GM23338 (cell line): Measurements from ENCODE around the gene AK4. TPM values are rescaled to one million over a fixed set of nuclear protein-coding genes. Genes with fewer than 3 reads are reported as not detected.

Source experiments
- ATAC-seq: fragments of 200-7000 bp; cut with Tn5 transposase; 3 replicates; pipeline ENCODE4 v1.9.1; 2020
- DNase-seq: peaks from one replicate; pipeline ENCODE4 v3.0.0-alpha.2; 2015; ENCODE audit warnings: low spot score
- H2AFZ ChIP-seq: fragments of 200-600 bp; sonication (generic); 2 replicates; pipeline ENCODE4 v1.8.0; 2016; ENCODE audit warnings: antibody characterized with exemption, mild to moderate bottlenecking, moderate library complexity
- H3F3A ChIP-seq: fragments of 200-600 bp; sonication (generic); replicated peaks from 2 replicates; pipeline ENCODE4 v1.8.0; 2017; ENCODE audit warnings: antibody characterized with exemption, mixed run types, low read depth
- H3K27ac ChIP-seq: fragments of 200-600 bp; sonication (generic); 2 replicates; pipeline ENCODE4 v1.6.1; 2016; ENCODE audit warnings: low read depth
- H3K27me3 ChIP-seq: fragments of 200-600 bp; sonication (generic); 2 replicates; pipeline ENCODE4 v1.8.0; 2016; ENCODE audit warnings: mild to moderate bottlenecking, mixed run types, moderate library complexity; ENCODE audit not compliant: insufficient read depth
- H3K36me3 ChIP-seq: fragments of 200-600 bp; sonication (generic); 2 replicates; pipeline ENCODE4 v1.8.0; 2016; ENCODE audit warnings: mild to moderate bottlenecking; ENCODE audit not compliant: insufficient read depth
- H3K4me1 ChIP-seq: fragments of 200-600 bp; sonication (generic); 2 replicates; pipeline ENCODE4 v1.8.0; 2016; ENCODE audit warnings: mild to moderate bottlenecking, moderate library complexity; ENCODE audit not compliant: insufficient read depth
- H3K4me2 ChIP-seq: fragments of 200-600 bp; sonication (generic); 2 replicates; pipeline ENCODE4 v1.7.1; 2017; ENCODE audit warnings: mixed run types
- H3K4me3 ChIP-seq: fragments of 200-600 bp; sonication (generic); 2 replicates; pipeline ENCODE4 v1.6.1; 2016; ENCODE audit warnings: mixed run types
- H3K79me2 ChIP-seq: fragments of 200-600 bp; sonication (generic); replicated peaks from 2 replicates; pipeline ENCODE4 v1.8.0; 2017; ENCODE audit warnings: mild to moderate bottlenecking; ENCODE audit not compliant: insufficient read depth
- H3K9me2 ChIP-seq: fragments of 200-600 bp; sonication (generic); 2 replicates; pipeline ENCODE4 v1.8.0; 2017; ENCODE audit not compliant: insufficient read depth
- H4K20me1 ChIP-seq: fragments of 200-600 bp; sonication (generic); replicated peaks from 2 replicates; pipeline ENCODE4 v1.8.0; 2017; ENCODE audit warnings: mild to moderate bottlenecking; ENCODE audit not compliant: insufficient read depth
- H3K27ac Mint-ChIP-seq: 2 replicates; pipeline ENCODE4 v1.8.0; 2020; ENCODE audit warnings: inconsistent platforms, mild to moderate bottlenecking, moderate library complexity, mixed read lengths
- H3K27me3 Mint-ChIP-seq: 3 replicates; pipeline ENCODE4 v1.8.0; 2022; ENCODE audit warnings: low read depth, mild to moderate bottlenecking, moderate library complexity, mixed read lengths, inconsistent platforms; ENCODE audit not compliant: insufficient read depth, poor library complexity
- H3K36me3 Mint-ChIP-seq: 3 replicates; pipeline ENCODE4 v1.8.0; 2021; ENCODE audit warnings: low read depth, mild to moderate bottlenecking, inconsistent platforms, moderate library complexity, mixed read lengths
- H3K4me1 Mint-ChIP-seq: 3 replicates; pipeline ENCODE4 v1.8.0; 2020; ENCODE audit warnings: mild to moderate bottlenecking, inconsistent platforms, mixed read lengths
- H3K4me3 Mint-ChIP-seq: 3 replicates; pipeline ENCODE4 v1.8.0; 2021; ENCODE audit warnings: moderate library complexity, mild to moderate bottlenecking, inconsistent platforms, mixed read lengths
- H3K9me3 Mint-ChIP-seq: 3 replicates; pipeline ENCODE4 v1.8.0; 2020; ENCODE audit warnings: moderate library complexity, mild to moderate bottlenecking, inconsistent platforms, mixed read lengths
- CREB1 ChIP-seq: fragments of 250-450 bp; sonication (Bioruptor Pico); IDR thresholded peaks from 2 replicates; pipeline ENCODE4 v1.5.0; 2020; ENCODE audit warnings: low read depth, mild to moderate bottlenecking, moderate library complexity
- JUNB ChIP-seq: IDR thresholded peaks from one replicate; pipeline ENCODE4 v1.6.1; 2016; ENCODE audit warnings: antibody characterized with exemption; ENCODE audit not compliant: unreplicated experiment
- NANOG ChIP-seq: IDR thresholded peaks from 2 replicates; pipeline ENCODE4 v1.6.1; 2016; ENCODE audit warnings: antibody characterized with exemption, borderline replicate concordance
- REST ChIP-seq: IDR thresholded peaks from one replicate; pipeline ENCODE4 v1.6.1; 2018; ENCODE audit warnings: antibody characterized with exemption; ENCODE audit not compliant: unreplicated experiment
- STAT1 ChIP-seq: IDR thresholded peaks from one replicate; pipeline ENCODE4 v1.6.1; 2016; ENCODE audit warnings: antibody characterized with exemption; ENCODE audit not compliant: unreplicated experiment
- ZNF114 ChIP-seq: fragments of 250-450 bp; sonication (Bioruptor Pico); IDR thresholded peaks from 2 replicates; pipeline ENCODE4 v1.5.0; 2020; ENCODE audit warnings: mild to moderate bottlenecking, moderate library complexity
- ZNF462 ChIP-seq: fragments of 250-450 bp; sonication (Bioruptor Pico); IDR thresholded peaks from 2 replicates; pipeline ENCODE4 v1.5.0; 2020; ENCODE audit warnings: mild to moderate bottlenecking, moderate library complexity
- polyA plus RNA-seq: library from polyadenylated mRNA; unstranded; fragments of >200 nt; fragmentation: Nextera tagmentation; extraction: Ambion mirVana; gene quantifications from 2 replicates; pipeline ENCODE4 v1.2.1, GENCODE V29; 2016
- total RNA-seq: library from RNA; depleted of rRNA; stranded (reverse); fragments of >200 nt; shearing (Covaris generic); gene quantifications from 2 replicates; pipeline ENCODE4 v1.2.3, GENCODE V29; 2014
- TF ChIP-seq, protein P1 (sequence below): IDR thresholded peaks from 2 replicates; pipeline ENCODE4 v1.6.1; 2016; ENCODE audit warnings: antibody characterized with exemption
- TF ChIP-seq, protein P2 (sequence below), 2 experiments: fragments of 200-600 bp in 1 of 2; sonication (generic) in 1 of 2; conservative IDR thresholded peaks; 2 replicates each; pipeline versions ENCODE4 v1.5.1 to v1.6.1; 2016 to 2017; ENCODE audit warnings: antibody characterized with exemption in 2 of 2, low read depth in 2 of 2, mild to moderate bottlenecking in 2 of 2, moderate library complexity in 1 of 2

Gene AK4
- total and polyA plus RNA-seq, 2 experiments from 2014 or later = 123 to 127 TPM

GRCh38 chr1:65104854-65105534 is 43.0 kb upstream of the AK4 start (continued):
- TF ChIP-seq REST (no peak), STAT1 (no peak)
- TF ChIP-seq, protein P1, sequence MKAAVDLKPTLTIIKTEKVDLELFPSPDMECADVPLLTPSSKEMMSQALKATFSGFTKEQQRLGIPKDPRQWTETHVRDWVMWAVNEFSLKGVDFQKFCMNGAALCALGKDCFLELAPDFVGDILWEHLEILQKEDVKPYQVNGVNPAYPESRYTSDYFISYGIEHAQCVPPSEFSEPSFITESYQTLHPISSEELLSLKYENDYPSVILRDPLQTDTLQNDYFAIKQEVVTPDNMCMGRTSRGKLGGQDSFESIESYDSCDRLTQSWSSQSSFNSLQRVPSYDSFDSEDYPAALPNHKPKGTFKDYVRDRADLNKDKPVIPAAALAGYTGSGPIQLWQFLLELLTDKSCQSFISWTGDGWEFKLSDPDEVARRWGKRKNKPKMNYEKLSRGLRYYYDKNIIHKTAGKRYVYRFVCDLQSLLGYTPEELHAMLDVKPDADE = no peak

DNA sequence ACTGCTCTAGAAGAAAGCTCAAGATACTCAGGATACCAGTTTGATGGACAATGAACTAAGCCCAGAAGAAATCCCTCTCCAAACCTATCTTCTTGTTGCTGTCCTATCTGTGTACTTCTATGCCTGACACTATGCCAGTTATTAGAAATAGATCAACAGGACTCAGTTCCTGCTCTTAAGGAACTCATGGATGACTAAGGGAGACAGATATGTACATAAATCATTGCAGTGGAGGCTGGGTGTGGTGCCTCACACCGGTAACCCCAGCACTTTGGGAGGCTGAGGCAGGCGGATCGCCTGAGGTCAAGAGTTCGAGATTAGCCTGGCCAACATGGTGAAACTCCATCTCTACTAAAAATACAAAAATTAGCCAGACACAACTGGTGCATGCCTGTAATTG is 42.4 kb upstream of the AK4 start:
- DNase-seq (no peak), ATAC-seq (no peak)
- Mint-ChIP-seq H3K4me3 (no peak overlapping the region), H3K27me3 (peaks cover 7% of the 10 kb centered on the region), H3K4me1 (no peaks in the 10 kb centered on the region), H3K36me3 (no peaks in the 10 kb centered on the region), H3K9me3 (no peaks in the 10 kb centered on the region), H3K27ac (no peak overlapping the region)
- no peaks in the 10 kb centered on the region for H3K36me3 ChIP-seq
- H3K27me3 ChIP-seq = no peaks in the 10 kb centered on the region
- no peak overlapping the region for H3K4me2 ChIP-seq
- no peaks in the 10 kb centered on the region for H3K4me1 ChIP-seq
- no peak overlapping the region for H3K27ac ChIP-seq
- no peaks in the 10 kb centered on the region for H4K20me1 ChIP-seq
- H3F3A ChIP-seq = no peaks in the 10 kb centered on the region
- H3K79me2 ChIP-seq = no peaks in the 10 kb centered on the region
- H3K4me3 ChIP-seq = no peak overlapping the region
- H2AFZ ChIP-seq = no peak overlapping the region
- H3K9me2 ChIP-seq = no peaks in the 10 kb centered on the region
- TF ChIP-seq ZNF114 (CRISPR knock-in tag) (no peak), JUNB (no peak), STAT1 (no peak), ZNF462 (CRISPR knock-in tag) (no peak), CREB1 (CRISPR knock-in tag) (no peak), NANOG (no peak)
- TF ChIP-seq, protein P2, sequence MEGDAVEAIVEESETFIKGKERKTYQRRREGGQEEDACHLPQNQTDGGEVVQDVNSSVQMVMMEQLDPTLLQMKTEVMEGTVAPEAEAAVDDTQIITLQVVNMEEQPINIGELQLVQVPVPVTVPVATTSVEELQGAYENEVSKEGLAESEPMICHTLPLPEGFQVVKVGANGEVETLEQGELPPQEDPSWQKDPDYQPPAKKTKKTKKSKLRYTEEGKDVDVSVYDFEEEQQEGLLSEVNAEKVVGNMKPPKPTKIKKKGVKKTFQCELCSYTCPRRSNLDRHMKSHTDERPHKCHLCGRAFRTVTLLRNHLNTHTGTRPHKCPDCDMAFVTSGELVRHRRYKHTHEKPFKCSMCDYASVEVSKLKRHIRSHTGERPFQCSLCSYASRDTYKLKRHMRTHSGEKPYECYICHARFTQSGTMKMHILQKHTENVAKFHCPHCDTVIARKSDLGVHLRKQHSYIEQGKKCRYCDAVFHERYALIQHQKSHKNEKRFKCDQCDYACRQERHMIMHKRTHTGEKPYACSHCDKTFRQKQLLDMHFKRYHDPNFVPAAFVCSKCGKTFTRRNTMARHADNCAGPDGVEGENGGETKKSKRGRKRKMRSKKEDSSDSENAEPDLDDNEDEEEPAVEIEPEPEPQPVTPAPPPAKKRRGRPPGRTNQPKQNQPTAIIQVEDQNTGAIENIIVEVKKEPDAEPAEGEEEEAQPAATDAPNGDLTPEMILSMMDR (conservative IDR thresholded peaks at IDR 0.05; ENCODE audit: low read depth in 2 of 2) = no peak
- TF ChIP-seq, protein P1 = no peak
